Posterior cingulate gyrus (tissue), 11 donors: Measurements from ENCODE around the gene LRMDA.

ENCODE experiments used
- DNase-seq, 10 donors: peaks; one replicate each; pipeline versions ENCODE4 v3.0.0 to v3.0.0-alpha.2; 2020 to 2021; ENCODE audit warnings: mixed read lengths in 3 of 10
- intact Hi-C: fragments of 100-400 bp; cut with DNase I; formaldehyde crosslinking; loops from one replicate; pipeline ENCODE4 v1.15.1; 2023

Gene LRMDA

DNA sequence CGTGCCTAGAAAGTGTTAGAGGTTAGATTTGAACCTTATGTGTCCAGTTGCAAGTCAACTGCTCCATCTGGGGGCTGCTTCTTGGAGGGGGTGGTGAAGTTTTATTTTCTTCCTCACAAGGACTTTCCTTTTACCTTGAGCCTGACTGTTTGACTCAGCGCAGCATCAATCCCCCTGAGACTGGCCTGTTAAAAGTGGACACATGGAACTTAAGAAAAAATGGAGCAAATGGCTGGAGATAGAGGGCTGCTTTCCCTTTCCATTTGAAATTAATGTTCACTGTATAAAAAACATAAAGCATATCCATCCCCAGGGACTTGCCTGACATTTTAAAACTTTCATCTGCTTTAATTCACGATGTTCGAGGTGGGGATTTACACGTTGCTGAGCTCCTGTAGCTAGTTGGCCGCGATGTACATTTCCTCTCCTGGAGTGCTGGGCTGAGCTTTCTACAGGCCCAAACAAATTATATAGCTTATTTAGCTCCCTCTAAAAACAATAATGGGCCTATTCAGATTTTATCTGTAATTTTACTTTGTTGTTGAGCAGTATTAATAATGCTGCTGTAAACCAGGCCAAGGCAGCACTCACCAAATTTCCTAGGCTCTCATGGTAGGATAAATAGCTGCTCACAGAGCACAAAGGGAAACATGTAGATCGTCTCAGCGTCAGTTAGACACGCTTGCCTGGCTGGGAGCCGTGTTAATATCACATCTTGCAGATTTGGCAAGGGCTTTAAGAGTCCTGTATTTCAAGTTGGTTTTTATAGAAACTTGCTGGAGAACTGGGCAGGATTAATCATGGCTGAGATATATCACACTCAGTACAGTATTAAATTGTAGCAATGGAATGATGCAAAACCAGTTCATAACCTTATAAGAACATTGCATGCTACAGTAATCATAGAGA lies 251.5 kb downstream of the LRMDA start:
- no peak for DNase-seq

DNA sequence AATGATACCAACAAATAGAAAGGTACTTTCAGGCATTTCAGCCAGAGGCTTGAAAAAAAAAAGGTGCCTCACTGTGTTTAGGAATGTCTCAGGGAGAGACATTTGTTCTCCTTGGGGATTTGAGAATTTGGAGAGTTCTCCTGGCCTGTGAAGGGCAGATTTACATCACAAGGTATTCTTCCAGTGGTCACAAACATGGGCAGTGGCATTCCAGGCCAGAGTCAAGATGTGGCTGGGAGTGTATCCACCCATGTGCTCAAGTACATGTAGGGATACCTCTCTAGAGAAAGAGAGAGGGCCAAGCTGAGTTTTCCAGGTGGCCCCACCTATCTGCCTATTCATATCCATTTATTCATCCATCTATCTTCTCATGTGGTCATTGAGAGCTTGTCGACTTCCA lies 253.8 kb downstream of the LRMDA start:
- intact Hi-C loops: no loop called here
- DNase-seq: no peak

More for the DNA sequence above, 251.5 kb downstream of the LRMDA start:
- intact Hi-C loops: no loop called here

DNA sequence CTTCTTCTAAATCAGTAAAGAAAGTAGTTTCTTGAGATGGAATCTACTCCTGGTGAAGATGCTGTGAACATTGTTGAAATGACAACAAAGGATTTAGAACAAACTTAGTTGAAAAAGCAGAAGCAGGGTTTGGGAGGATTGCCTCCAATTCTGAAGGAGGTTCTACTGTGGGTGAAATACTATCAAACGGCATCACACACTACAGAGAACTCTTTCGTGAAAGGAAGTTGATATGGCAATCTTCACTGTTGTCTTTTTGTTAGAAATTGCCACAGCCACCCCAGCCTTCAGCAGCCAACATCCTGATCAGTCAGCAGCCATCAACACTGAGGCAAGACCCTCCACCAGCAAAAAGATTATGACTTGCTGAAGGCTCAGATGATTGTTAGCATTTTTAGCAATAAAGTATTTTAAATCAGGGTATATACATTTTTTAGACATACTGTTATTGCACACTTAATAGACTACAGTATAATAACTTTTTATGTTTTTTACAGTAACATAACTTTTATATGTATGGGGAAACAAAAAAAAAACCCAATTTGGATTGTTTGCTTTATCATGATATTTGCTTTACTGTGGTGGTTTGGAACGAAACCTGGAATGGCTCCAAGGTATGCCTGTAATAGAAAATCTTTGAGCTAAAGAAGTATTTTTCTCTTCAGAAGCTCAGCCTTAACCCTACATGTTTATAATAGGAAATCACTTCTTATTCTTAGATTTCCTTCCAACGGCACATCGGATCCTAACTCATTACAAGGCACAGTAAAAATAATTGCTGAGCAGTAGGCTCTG lies 257.3 kb downstream of the LRMDA start:
- intact Hi-C loops: no loop called here
- DNase-seq: no peak

DNA sequence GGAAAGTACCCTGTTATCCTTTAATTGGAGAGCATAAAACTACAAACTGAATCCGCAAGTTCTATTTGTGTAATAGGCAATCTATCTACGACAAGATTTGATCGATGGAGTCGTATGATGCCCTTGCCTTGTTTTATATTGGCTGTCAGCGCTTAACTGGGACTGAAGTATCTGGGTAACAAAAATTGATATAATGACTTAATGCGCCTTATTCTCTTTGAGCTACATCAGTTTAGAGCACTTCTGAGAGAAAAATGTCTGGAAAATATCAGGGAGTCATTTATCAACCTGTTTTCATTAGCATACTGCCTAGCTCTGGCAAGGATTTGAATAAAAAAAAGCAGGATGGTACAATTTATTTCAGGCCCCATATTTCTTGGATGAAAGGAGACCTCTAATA lies 262.1 kb downstream of the LRMDA start:
- DNase-seq: no peak
- intact Hi-C loops: no loop called here

DNA sequence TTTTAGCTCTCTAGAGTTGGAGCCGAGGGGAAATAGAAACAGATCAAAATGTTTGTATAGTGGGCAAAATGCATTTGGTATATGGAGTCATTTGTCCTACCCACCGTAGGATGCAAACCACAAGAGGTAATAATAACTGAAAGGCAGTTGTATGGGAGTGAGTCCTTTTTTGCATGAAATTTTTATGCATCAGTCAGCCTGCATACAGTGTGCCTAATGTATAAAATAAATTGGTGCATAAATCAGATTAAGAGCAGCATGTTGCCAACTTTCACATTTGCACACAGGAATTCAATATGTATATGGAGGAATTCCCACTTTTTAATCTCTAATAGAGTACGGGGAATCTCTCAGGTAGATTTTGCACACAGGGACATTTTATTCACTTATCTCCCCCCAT lies 262.8 kb downstream of the LRMDA start:
- no peak for DNase-seq
- intact Hi-C loops: no loop called here

DNA sequence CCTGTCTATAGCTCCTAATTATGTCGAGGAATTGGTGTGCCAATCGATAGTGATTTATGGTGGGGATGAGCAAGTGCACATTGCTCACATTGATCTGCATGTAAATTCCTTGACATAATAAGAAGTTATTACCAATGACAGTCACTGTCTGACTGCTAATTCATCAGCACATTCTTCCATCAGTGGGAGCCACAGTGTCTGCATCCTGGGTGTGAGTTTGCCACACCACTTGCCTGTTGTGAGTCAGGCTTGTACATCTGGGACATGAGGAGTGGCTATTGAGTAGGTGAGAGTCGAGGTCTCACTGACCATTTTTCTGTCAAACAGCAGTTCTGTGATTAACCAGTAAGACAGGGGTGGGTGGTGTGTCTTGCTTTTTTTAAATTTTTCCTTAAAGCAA lies 263.4 kb downstream of the LRMDA start:
- DNase-seq: no peak
- intact Hi-C loops: no loop called here

DNA sequence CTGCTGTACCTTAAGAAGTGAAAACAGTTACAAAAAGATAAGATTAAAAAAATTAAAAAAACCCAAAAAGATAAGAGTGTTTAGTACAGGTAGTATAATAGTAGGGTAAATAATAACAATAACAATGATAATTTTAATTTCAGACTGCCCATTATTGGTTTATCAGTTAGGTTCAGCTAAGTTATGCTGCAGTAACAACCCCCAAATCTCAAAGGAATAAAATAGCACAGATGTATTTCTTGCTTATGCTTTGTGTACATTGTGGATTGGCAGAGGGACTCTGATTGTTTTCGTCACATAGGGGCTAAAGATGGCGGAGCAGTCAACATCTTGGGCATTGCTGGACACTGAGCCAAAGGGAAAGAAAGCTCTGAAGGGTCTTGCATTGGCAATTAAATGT lies 264.6 kb downstream of the LRMDA start:
- intact Hi-C loops: no loop called here

DNA sequence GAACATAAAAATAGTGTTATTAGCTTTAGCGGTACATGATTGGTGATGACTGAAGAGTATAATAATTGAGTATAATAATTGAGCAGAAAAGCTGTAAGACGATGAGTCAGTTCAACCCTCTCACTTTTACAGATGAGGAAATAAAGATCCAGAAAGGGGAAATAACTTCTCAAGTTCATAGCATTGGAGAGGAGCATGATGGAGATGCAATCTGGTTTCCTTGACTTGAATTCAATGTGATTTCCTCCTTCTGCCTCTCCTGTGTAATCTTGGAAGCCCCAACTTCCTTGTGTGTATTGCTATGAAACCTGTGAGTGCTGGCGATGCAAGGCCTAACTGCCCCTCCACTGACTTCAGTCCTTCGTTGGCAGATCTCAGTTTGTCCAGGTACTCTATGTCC lies 265.1 kb downstream of the LRMDA start:
- DNase-seq: no peak
- intact Hi-C loops: no loop called here

More for the DNA sequence above, 264.6 kb downstream of the LRMDA start:
- no peak for DNase-seq

DNA sequence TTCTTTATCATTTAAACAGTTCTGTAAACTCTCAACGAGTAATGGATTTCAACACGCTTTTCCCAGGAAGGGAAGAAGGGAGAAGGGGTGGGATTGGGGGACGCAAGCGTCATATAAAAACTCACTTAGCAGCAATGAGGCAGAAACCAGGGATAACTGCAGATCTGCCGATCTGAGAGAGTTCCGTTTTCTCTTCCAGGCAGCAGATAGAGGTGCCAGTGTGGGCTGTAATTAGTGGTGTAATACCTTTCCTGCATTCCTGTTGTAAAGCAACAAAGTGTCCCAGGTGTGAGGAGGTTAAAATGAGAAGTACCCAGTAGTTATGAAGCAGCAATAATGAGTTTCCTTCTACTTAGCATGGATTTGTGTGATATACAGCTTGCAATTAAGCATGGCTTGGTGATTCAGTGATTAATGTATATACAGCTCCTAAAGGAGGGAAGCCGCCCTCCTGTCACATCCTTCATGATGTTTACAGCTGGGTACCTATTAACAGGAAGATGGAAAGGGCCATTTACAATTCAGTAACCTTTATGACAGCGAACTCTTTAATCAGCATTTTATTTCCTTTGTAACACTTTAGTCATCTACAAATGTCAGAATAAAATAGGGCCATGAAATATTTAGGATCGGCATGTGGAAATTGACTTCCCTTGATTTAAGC lies 271.9 kb downstream of the LRMDA start:
- DNase-seq: no peak
- intact Hi-C loops: no loop called here

DNA sequence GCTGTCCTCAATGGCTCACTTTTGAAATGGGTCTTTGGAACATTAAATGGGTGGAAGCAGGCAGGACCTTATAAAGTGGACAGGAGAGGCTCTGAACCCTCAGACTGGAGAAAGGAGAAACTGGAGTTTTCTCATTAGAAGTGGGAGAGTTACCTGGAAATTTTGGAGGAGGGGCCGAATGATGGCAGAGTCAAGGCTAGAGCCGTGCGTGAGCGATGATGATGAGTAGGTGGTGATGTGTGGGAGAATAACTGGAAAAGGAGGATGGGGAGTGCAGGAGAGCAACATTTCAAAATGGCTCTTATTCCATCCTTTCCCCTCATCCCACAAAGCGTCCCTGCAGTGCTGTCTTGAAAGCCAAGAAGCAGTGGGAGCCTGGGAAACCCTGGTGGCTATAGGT lies 274.0 kb downstream of the LRMDA start:
- intact Hi-C loops: no loop called here
- no peak for DNase-seq

DNA sequence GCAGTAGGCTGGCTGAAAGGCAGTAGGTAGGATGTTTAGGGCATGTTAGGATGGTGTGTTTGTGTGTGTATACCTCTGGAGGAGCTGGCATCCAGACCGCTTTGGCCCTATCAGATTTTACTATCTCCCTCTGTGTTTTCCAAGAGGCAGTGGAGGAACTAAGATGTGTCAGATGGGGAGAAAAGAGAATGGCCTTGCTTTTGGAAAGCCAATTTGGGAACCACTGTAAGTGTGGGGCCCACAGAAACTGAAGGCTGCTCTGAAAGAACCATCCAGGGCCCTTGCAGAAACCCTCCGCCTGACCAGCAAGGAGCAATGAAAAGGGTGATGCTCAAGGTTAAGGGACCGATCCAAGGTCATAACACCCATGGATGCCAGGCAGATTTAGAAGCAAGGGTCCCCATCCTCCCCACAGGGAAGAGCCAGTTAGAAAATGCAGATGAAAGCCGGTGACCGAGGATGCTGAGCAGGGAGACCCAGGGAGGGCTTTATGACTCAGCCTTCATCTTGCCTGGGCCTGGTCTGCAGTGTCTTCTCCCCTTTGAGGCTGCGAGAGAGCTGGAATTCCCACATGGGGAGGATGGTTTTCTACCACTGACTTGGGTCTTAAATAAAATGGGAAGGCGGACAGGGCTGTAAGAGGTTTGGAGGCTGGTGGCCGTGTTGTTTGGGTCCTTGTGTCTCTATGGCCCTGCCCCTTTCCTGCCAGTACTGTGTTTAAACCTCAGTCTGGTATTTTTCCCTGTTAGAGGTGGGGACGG lies 275.8 kb downstream of the LRMDA start:
- DNase-seq: no peak
- intact Hi-C loops: no loop called here

DNA sequence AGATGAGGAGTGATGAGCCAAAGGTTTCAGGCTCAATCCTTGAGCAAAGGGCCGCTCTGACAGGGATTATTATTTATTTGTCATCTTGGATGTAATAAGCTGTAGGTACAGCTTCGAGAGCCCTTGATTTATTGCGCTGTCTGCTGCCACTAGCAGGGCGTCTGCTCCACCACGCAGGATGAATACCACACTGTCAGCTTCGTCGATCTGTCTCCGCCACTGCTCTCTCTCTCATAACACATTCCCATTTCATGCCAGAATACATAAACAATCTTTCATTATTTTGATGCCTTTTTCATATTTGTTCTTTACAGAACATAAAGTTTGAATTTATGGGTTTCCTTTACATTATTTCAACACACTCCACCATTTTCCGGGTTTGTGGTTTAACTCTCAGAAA lies 276.6 kb downstream of the LRMDA start:
- intact Hi-C loops: no loop called here
- DNase-seq: no peak

DNA sequence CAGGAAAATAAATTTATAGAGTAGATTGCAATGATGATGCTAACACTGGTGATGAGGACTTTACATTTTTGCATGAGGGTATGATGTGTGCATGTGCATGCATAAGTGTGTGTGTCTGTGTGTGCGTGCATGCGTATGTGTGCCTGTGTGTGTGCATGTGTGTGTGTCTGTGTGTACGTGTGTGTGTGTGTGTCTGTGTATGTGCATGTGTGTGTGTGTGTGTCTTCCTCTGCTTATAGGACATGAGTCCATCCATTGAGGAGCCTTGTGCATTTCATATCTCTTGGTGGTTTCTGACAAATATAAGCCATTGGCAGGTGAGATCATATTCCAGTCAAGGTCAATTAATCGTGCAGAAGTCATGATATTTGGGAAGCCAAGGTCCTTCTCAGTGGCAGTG lies 277.8 kb downstream of the LRMDA start:
- DNase-seq: no peak
- intact Hi-C loops: no loop called here

DNA sequence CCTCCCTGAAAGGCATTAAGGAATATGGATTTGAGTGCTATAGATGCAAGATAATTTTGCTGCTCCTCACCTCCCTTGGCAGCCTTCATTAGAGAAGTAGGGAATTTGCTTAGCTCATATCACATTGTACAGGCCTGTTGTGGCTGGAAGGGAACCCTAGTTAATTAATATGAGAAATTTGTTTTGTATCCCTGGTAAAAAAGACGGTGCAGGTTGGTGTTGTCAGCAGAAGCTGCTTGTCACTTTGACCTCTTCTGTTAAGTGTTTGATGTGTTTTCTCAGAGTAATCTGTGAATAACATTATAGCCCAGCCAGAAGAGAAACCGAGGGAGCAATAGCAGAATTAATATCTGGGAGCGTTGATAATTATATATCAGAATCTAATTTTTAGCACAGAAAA lies 278.4 kb downstream of the LRMDA start:
- DNase-seq: no peak
- intact Hi-C loops: loop anchor here (10.0 kb wide), 1 partner anchor 325 kb away; no protein-coding TSS in a partner anchor

DNA sequence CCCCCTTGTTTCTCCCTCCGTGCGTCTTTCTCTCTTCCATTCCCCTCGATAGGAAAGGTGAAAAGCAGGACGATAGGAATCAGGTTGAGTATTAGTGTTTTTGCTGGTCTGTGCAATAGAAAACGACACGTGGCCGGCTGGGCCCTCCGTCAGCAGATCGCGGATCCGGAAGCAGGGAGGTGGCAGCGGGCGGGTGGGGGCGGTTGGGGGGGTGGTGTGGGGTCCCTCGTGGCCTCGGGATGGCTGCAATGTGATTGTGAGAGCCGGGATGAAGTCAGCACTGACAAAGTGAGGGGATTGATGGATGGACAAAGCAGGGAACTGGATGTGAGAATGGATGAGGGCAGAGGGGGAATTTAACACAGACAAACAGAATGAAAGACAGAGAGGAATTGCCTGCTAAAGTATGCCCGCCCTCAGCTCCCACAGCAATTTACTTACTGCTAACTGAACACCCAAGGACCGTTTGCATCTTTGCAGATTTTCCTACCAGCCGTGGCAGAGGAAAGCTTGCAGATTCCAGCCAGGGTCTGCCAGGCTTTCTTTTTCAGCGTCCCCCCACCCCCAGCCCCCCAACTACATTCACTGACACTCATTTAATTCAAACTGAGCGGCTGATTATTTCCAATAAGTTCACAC lies 280.9 kb downstream of the LRMDA start:
- intact Hi-C loops: loop anchor here (10.0 kb wide), 1 partner anchor 322 kb away; no protein-coding TSS in a partner anchor
- peak in 5 of 10 donors; percentile 5 to 39 (median 20) for DNase-seq

DNA sequence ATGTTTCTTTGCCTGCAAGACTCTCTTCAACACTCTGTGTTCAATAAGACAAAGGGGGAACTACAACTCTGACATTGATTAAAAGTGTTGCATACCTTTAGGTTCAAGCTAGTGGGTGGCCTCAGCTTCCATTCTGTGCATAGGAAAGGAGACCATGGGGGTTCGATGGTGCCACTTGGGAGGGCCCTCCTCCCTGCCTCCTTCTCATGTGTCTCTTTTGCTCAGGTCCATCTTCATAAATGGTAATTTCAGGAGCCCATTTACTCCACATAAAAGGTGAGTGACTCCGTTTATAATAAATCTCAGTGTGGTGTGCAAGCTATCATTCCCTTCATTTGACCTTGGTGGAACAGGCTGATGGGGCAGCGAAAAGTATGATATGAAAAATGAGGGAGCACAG lies 285.1 kb downstream of the LRMDA start:
- intact Hi-C loops: loop anchor here (5.0 to 10.0 kb wide), 2 partner anchors 206 to 318 kb away; no protein-coding TSS in a partner anchor
- no peak for DNase-seq

DNA sequence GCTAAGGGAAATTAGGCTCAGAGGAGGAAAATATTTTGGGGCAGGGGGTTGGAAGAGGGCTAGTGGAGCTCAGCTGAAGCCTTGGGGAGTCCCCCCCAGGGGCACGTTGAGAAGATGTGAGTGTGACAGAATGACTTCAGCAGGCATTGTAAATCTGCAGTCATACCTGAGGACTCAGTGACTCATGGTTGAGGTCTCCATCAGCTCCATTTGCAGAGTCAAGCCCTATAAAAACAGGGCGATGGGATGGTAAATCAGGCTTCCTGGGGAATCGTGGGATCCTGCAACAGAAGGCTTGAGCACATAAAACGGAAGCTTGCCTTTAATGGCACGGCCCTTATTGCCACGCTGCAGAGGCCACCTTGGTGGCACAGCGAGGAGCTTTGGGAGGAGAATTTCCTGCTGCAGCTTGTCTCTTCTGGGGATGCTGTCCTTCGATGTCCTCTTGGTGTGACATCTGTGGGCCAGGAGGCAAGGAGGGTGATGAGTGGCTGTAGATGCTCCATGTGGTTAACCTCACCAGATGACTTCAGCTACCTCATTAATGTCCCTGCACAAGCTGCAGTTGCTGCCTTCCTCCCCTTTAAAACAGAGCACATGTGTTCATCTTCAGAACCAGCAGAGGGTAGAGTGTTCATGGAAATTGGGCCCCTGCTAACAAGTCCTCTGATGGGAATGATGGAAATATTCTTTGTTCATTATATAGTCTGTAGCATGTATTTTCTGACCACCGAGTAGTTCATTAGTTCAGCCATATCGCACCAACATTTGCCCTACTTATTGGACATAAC lies 285.9 kb downstream of the LRMDA start:
- no peak for DNase-seq
- intact Hi-C loops: loop anchor here (5.0 to 10.0 kb wide), 2 partner anchors 205 to 317 kb away; no protein-coding TSS in a partner anchor

DNA sequence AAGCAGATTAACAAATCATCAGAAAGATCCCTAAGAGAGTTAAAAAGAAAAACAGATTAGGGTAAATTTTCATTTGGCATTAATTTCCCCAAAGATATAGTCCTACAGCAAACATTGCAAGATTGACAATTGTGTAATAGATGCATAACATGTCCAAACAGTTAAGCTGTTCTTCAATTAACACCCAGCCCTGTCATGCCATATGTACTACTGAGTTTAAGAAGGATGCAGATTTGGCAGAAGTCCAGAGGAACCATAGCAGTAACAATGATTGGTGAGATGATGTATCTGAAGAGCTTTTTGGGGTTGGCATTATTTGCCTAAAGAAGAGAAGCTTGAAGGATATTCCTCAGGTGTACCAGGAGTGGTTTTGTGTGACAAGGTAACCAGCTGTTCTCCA lies 287.6 kb downstream of the LRMDA start:
- intact Hi-C loops: loop anchor here (5.0 to 10.0 kb wide), 2 partner anchors 203 to 316 kb away; no protein-coding TSS in a partner anchor

DNA sequence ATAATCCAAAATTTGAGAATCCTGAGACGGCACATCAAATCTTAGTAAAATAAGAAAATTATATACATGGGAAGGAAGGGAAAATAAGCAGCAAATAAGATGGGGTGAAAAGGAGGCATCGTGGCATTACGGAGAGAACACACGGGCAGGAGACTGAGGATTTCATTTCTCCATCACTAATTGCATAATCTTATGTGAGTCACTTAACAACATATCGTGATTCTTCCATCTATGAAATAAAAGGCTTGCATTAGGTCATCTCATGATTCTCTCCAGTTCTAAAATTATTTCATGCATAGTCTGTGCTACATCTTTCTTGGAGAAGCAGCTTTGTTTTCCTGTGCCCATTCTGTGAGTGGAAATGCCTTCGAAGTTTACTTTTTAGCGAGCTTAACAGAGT lies 288.7 kb downstream of the LRMDA start:
- intact Hi-C loops: no loop called here
- no peak for DNase-seq

More for the DNA sequence above, 287.6 kb downstream of the LRMDA start:
- no peak for DNase-seq
